ENCODE results near the gene GPC3.

The GPC3 gene

DNA sequence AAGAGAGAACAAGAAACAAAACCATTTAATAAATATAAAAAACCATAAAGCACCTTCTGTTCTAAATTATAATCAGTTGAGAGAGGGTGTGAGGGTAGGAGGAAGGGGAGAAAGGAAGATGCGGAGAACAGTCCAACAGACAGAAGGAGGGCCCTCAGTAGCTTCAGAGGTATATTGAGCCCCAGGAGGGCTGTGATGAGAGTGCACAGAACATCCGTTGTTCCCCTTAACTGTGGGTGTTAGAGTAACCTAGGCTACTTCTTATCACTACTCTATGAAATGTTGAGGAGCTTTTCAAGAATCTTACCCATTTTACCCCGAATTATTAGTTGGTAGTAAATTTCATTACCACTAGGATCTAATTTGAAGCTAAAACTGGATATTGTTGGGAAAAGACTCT, 13.8 kb downstream of the GPC3 start:
- no peak overlapping the region for H3K4me3 ChIP-seq (ENCODE audit: low read depth, low read length)
- TF ChIP-seq, protein P1, sequence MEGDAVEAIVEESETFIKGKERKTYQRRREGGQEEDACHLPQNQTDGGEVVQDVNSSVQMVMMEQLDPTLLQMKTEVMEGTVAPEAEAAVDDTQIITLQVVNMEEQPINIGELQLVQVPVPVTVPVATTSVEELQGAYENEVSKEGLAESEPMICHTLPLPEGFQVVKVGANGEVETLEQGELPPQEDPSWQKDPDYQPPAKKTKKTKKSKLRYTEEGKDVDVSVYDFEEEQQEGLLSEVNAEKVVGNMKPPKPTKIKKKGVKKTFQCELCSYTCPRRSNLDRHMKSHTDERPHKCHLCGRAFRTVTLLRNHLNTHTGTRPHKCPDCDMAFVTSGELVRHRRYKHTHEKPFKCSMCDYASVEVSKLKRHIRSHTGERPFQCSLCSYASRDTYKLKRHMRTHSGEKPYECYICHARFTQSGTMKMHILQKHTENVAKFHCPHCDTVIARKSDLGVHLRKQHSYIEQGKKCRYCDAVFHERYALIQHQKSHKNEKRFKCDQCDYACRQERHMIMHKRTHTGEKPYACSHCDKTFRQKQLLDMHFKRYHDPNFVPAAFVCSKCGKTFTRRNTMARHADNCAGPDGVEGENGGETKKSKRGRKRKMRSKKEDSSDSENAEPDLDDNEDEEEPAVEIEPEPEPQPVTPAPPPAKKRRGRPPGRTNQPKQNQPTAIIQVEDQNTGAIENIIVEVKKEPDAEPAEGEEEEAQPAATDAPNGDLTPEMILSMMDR (IDR thresholded peaks at IDR 0.05; ENCODE audit: low read depth, low read length, missing control alignments), result no peak
- in situ Hi-C loops (cut with HindIII; ENCODE audit: low sequenced_read_pairs), result no loop called here
- DNase-seq (ENCODE audit: low read depth), result no peak

DNA sequence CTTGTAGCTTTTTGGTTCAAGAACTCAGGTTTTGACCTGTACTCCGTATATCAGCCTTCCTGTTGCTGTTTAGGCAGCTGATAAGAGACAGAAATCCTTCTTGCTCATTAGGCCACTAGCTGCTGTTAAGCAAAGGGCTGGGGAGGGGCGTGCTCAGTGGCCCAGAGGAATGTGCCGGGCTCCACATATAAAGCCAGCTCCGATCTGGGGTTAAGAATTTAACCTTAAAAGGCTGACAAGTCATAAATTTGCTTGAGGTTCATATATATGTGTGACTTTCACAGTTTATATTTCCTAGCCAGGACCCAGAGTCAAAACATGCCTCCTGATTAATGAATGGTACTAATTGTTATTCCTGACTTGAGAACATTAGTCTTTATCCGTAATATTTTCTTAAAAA, 15.3 kb downstream of the GPC3 start:
- DNase-seq (ENCODE audit: low read depth), result no peak
- TF ChIP-seq, protein P1 (IDR thresholded peaks at IDR 0.05; ENCODE audit: low read depth, low read length, missing control alignments), result no peak
- H3K4me3 ChIP-seq (ENCODE audit: low read depth, low read length), result no peak overlapping the region
- in situ Hi-C loops (cut with HindIII; ENCODE audit: low sequenced_read_pairs), result no loop called here

DNA sequence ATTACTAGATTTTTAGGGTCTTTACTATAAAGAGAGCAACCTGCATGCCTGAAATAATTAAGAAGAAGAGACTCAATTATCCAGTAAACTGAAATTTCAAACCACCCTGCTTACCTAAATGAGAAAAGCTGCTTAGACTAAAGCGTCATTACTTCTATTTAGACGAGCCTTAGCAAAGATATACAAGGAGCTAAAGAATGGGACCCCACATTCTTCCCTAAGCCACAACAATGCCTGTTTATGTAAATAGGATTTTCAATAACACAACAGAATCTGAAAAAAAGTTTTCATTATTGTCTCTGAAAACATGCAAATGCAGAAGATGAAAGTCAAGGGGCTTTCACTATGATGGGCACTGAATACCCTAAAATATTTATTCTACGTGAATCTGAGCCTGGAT, 16.2 kb downstream of the GPC3 start:
- DNase-seq (ENCODE audit: low read depth), result no peak
- in situ Hi-C loops (cut with HindIII; ENCODE audit: low sequenced_read_pairs), result no loop called here
- H3K4me3 ChIP-seq (ENCODE audit: low read depth, low read length), result no peak overlapping the region
- TF ChIP-seq, protein P1 (IDR thresholded peaks at IDR 0.05; ENCODE audit: low read depth, low read length, missing control alignments), result no peak

DNA sequence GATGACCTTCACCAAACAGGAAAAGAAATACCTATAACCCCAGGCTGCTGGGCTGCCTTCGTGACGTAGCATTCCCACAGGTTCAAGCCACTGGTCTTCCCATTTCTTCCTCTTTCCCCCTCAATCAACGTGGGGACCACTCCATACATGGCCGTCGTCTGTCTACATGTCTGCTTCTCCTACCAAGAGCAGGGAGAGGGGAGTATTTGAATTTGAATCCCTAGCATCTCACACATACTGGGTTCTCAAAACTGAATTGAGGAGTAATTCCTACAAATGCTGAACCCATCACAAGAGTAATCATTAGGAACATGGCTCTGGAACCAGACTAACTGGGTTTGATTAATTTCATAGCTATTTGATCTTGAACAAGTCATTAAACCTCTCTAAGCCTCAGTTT, 17.3 kb downstream of the GPC3 start:
- TF ChIP-seq, protein P1 (IDR thresholded peaks at IDR 0.05; ENCODE audit: low read depth, low read length, missing control alignments), result no peak
- in situ Hi-C loops (cut with HindIII; ENCODE audit: low sequenced_read_pairs), result no loop called here
- no peak for DNase-seq (ENCODE audit: low read depth)

DNA sequence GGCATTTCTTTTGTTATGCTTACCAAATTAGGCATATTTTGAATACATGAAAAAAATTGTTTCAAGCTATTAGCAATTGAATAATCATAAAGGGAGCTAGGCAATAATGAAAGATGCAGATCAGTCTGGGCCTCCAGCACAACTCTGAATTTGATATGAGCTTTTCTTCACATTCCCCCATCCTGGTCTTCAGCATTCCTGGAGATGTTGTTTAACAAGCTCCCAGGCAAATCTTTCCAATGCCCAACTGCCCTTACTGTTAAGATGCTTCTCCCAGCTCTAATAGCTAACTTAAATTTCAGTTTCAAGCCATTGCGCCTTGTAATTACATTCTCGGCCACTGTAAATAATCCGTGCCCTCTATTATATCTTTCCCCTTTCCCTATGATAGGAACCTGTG, 19.2 kb downstream of the GPC3 start:
- H3K4me3 ChIP-seq (ENCODE audit: low read depth, low read length), result no peak overlapping the region
- TF ChIP-seq, protein P1 (IDR thresholded peaks at IDR 0.05; ENCODE audit: low read depth, low read length, missing control alignments), result no peak
- in situ Hi-C loops (cut with HindIII; ENCODE audit: low sequenced_read_pairs), result no loop called here
- DNase-seq (ENCODE audit: low read depth), result no peak

More for the DNA sequence above, 17.3 kb downstream of the GPC3 start:
- H3K4me3 ChIP-seq (ENCODE audit: low read depth, low read length), result no peak overlapping the region

DNA sequence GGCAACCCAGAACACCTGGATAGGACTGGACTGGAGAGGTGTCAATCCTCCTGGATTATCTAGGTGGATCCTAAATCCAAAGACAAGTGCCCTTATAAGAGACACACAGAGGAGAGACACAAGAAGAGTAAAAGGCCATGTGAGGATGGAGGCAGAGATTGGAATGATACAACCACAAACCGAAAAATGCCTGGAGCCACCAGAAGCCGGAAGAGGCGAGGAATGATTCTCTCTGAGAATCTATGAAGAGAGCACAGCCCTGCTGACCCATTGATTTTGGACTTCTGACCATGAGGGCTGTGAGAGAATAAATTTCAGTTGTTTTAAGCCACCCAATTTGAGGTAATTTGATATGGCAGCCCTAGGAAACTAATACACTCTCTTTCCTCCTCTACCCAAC, 20.1 kb downstream of the GPC3 start:
- H3K4me3 ChIP-seq (ENCODE audit: low read depth, low read length), result no peak overlapping the region
- DNase-seq (ENCODE audit: low read depth), result no peak
- in situ Hi-C loops (cut with HindIII; ENCODE audit: low sequenced_read_pairs), result no loop called here
- TF ChIP-seq, protein P1 (IDR thresholded peaks at IDR 0.05; ENCODE audit: low read depth, low read length, missing control alignments), result no peak

DNA sequence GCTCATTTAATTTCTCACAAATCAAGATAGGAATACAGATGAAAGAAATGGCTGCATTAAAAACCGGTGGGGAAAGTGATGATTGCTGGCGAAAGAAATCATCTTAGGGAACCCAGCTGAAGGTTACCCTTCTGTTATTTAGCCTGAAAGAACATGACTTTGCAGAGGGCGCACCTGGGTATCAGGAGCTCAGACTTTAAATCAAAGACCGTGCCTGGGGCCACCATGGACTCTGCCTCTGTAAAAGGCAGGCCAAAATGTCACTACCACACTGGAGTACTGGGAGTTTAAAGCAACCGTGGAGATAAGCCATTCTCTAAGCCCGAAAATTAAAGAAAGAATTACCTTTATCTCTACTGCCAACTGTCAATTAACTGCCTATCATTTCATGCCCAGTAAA, 24.3 kb downstream of the GPC3 start:
- no peak overlapping the region for H3K4me3 ChIP-seq (ENCODE audit: low read depth, low read length)
- TF ChIP-seq, protein P1 (IDR thresholded peaks at IDR 0.05; ENCODE audit: low read depth, low read length, missing control alignments), result no peak
- no peak for DNase-seq (ENCODE audit: low read depth)
- in situ Hi-C loops (cut with HindIII; ENCODE audit: low sequenced_read_pairs), result no loop called here

All from astrocyte of the cerebellum (primary cell).